ACC112 (cell line): ENCODE results near the gene GNLY.

Experiments used
- H2AFZ ChIP-seq: fragments of 200-600 bp; sonication (generic); one replicate; pipeline ENCODE4 v1.6.0; 2017; ENCODE audit warnings: antibody characterized with exemption, low read length; ENCODE audit not compliant: unreplicated experiment
- H3K27ac ChIP-seq: fragments of 200-600 bp; sonication (generic); 2 replicates; pipeline ENCODE4 v1.5.1; 2014; ENCODE audit warnings: low read depth, mild to moderate bottlenecking, antibody characterized with exemption, low read length, moderate library complexity
- H3K27me3 ChIP-seq: fragments of 200-600 bp; sonication (generic); 2 replicates; pipeline ENCODE4 v1.6.1; 2014; ENCODE audit warnings: mild to moderate bottlenecking, antibody characterized with exemption, low read length, moderate library complexity, mixed read lengths; ENCODE audit not compliant: insufficient read depth
- H3K36me3 ChIP-seq: fragments of 200-600 bp; sonication (generic); 2 replicates; pipeline ENCODE4 v1.6.1; 2016; ENCODE audit warnings: mild to moderate bottlenecking, antibody characterized with exemption, low read length, moderate library complexity, mixed read lengths; ENCODE audit not compliant: insufficient read depth
- H3K4me1 ChIP-seq: fragments of 200-600 bp; sonication (generic); one replicate; pipeline ENCODE4 v1.6.1; 2016; ENCODE audit warnings: low read length, mixed read lengths; ENCODE audit not compliant: insufficient read depth, unreplicated experiment, control insufficient read depth
- H3K4me3 ChIP-seq: fragments of 200-600 bp; sonication (generic); 2 replicates; pipeline ENCODE4 v1.5.1; 2014; ENCODE audit warnings: mild to moderate bottlenecking, low read depth, low read length
- H3K79me2 ChIP-seq: fragments of 200-600 bp; sonication (generic); one replicate; pipeline ENCODE4 v1.6.0; 2016; ENCODE audit warnings: low read length; ENCODE audit not compliant: control insufficient read depth, unreplicated experiment, insufficient read depth

The GNLY gene

GRCh38 chr2:85745619-85746018 is 51.5 kb downstream of the GNLY start:
- no peaks in the 10 kb centered on the region for H3K79me2 ChIP-seq
- H3K4me3 ChIP-seq = peak overlapping the region; percentile 66
- no peaks in the 10 kb centered on the region for H3K36me3 ChIP-seq
- H2AFZ ChIP-seq = peak overlapping the region; percentile 67
- H3K4me1 ChIP-seq = peaks cover 62% of the 10 kb centered on the region
- H3K27ac ChIP-seq = peak overlapping the region; percentile 99
- no peaks in the 10 kb centered on the region for H3K27me3 ChIP-seq

- Histone ChIP-seq H2AFZ (no peak overlapping the region), H3K4me1 (peaks cover 62% of the 10 kb centered on the region), H3K4me3 (no peak overlapping the region), H3K27me3 (no peaks in the 10 kb centered on the region), H3K36me3 (no peaks in the 10 kb centered on the region), H3K27ac (peak overlapping the region; percentile 99; the same call in 1 of the 2 replicates), H3K79me2 (no peaks in the 10 kb centered on the region)
These were observed 52.3 kb downstream of the GNLY start for GRCh38 chr2:85746321-85747004.

GRCh38 chr2:85747441-85747840 is 53.3 kb downstream of the GNLY start:
- H2AFZ ChIP-seq = no peak overlapping the region
- no peak overlapping the region for H3K27ac ChIP-seq
- no peaks in the 10 kb centered on the region for H3K36me3 ChIP-seq
- H3K4me1 ChIP-seq = peaks cover 59% of the 10 kb centered on the region
- H3K27me3 ChIP-seq = no peaks in the 10 kb centered on the region
- H3K79me2 ChIP-seq = no peaks in the 10 kb centered on the region
- H3K4me3 ChIP-seq = no peak overlapping the region

GRCh38 chr2:85748039-85748734 is 54.0 kb downstream of the GNLY start:
- no peak overlapping the region for H3K4me3 ChIP-seq
- no peak overlapping the region for H3K27ac ChIP-seq
- H3K79me2 ChIP-seq = no peaks in the 10 kb centered on the region
- H3K36me3 ChIP-seq = no peaks in the 10 kb centered on the region
- peaks cover 58% of the 10 kb centered on the region for H3K4me1 ChIP-seq
- no peak overlapping the region for H2AFZ ChIP-seq
- no peaks in the 10 kb centered on the region for H3K27me3 ChIP-seq
